HG03460 (cell line): Measurements from ENCODE around the gene WIZ.
"Not testable (repeated sequence)": the region's sequence is repeated elsewhere in the genome, so short reads cannot be mapped to it uniquely, and the experiment has no call there.

Experiments used
- ATAC-seq: cut with Tn5 transposase; IDR thresholded peaks from one replicate; pipeline ENCODE4 v1.9.1; 2021; ENCODE audit not compliant: unreplicated experiment

Gene WIZ

DNA sequence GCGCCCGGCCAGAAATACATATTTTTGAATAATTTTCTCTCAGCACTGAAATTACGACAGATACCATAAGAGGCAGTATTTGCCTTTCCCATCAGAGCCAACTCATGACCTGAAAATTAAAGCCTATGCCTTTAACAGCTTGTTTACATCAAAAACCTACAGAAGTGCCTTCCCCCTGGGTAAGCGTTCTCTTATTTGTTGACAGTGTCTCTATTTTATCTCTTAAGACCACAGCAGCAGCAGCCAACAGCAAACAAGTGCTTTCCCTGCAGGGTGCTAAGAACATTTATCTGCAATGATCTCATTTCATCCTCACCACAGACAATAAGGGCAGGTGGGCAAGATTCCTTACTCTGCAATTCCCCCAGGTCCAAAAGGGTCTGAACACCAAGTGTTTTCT lies 36.9 kb downstream of the WIZ start:
- ATAC-seq = no peak

DNA sequence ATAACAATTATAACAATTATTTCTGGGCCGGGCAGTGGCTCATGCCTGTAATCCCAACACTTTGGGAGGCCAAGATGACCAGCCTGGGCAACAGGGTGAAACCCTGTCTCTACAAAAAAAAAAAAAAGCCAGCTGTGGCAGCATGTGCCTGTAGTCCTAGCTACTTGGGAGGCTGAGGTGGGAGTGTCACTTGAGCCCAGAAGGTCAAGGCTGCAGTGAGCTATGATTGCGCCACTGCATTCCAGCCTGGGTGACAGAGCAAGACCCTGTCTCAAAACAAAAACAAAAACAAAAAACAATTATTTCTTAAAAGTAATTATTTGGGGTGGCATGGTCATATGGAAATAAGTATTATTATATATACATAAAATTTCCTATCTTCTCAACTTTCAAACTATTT lies 38.4 kb downstream of the WIZ start:
- not testable (repeated sequence) for ATAC-seq

DNA sequence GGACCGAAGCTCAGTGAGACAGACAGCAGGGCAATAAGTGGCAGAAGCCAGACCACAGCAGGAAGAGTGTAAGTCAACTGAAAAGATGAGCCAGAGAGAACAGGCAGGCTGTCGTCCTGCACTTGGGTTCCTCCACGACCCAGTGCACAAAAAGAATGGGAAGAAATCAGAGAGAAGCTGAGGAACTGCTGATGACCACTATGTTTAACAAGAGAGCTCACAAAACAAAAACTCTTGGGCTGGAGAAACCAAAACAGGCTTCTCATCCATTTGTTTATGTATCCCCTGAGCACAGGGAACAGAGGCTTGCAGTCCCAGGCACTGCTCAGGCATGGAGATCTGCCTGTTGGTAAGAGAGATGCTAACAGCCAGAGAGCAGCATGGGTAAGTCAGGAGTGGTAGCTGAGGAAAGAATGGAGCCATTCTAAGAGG lies 45.0 kb downstream of the WIZ start:
- ATAC-seq = no peak

GRCh38 chr19:15404097-15404779 lies 45.5 kb downstream of the WIZ start:
- ATAC-seq = no peak

GRCh38 chr19:15403151-15403531 lies 46.6 kb downstream of the WIZ start:
- ATAC-seq = no peak

- no peak for ATAC-seq
These were observed 47.2 kb downstream of the WIZ start for GRCh38 chr19:15402411-15403150.

DNA sequence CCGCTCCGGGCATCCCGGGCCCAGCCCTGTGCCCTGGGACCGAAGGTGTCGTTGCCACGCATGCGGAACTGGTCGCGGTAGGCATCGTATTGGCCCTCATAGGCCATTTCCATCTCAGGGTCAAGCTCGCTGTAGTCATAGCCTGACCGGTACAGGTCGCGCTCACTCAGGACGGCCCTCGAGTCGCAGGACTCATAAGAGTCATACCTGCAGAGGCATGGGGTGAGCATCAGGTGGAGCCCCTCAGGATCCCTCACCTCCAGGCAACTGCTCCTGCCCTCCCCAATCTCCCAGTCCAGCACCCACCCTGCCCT lies 48.4 kb downstream of the WIZ start:
- no peak for ATAC-seq

DNA sequence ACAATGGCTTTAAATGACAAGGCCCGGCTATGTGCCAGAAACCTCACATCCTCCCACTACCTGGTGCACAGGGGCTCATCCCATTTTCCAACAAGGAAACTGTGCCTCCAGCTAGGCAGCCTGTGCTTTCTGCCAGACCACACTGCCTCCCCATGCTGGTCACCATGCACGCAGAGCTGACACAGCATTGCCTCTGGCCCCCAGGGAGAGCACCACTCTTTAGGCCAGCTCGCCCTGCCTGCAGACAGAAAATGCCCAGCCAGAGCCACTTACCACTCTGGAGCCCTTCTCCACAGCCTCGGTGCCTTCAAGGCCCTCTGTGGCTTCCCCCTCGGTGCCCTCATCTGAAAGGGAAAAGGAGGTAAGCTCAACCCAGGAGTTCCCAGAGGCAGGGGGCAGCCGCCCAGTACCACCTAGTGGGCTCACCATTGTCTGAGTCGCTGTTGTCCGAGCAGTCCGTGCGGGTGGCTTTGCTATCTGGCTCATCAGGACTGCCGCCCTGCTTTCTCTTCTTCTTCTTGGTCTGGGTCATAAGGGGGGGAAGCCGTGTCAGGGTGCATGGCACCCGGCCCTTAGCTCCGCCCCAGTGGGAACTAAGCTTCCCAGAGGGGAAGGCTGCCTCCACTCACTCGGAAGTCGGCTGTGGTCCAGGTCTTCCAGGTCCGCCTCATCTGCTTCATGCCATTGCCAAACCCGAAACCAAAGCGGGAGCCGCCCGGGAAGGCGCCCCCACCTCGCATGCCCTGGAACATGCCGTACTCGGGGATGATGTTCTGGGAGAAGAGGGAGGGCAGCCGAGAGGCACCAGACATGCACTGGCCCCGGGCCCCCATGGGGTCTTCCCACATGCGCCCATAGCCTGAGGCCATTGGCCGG lies 49.0 kb downstream of the WIZ start:
- ATAC-seq = no peak

DNA sequence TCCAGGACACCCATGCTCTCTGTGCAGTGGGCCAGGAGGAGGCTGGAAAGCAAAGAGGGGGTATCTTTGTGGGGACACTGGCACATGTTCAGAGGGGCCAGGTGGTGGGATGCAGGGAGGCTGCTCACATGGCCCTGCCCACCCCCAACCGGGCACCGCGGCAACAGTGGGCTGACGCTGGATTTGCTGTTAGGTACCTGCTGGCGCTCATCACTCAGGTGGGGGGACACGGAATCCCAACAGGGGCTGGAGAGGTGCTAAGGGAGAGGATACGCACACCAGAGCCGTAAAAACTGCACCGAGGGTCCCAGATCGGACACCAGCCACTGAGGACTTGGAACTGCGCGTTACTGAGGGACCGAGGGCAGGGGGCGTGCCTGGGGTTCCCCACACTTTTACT lies 50.1 kb downstream of the WIZ start:
- no peak for ATAC-seq

- no peak for ATAC-seq
These were observed 50.6 kb downstream of the WIZ start for GRCh38 chr19:15399234-15399515.

GRCh38 chr19:15398501-15399233 lies 51.1 kb downstream of the WIZ start:
- ATAC-seq = no peak

GRCh38 chr19:15397782-15398181 lies 52.0 kb downstream of the WIZ start:
- ATAC-seq = no peak

GRCh38 chr19:15397236-15397635 lies 52.5 kb downstream of the WIZ start:
- no peak for ATAC-seq

GRCh38 chr19:15396436-15396835 lies 53.3 kb downstream of the WIZ start:
- no peak for ATAC-seq

- ATAC-seq = not testable (repeated sequence)
These were observed 54.5 kb downstream of the WIZ start for GRCh38 chr19:15395251-15395650.

DNA sequence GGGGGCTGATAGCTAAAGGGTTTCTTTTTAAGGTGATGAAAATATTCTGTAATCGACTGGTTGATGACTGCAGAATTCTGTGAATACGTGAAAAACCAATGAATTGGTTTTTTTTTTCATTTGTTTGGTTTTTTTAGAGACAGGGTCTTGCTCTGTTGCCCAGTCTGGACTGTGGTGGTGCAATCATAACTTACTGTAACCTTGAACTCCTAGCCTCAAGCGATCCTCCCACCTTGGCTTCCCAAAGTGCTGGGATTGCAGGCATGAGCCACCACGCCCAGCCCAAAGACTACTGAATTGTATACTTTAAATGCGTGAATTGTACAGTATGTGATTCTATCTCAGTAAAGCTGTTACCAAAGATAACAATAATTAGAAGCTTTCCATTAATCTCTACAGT lies 55.3 kb downstream of the WIZ start:
- no peak for ATAC-seq

DNA sequence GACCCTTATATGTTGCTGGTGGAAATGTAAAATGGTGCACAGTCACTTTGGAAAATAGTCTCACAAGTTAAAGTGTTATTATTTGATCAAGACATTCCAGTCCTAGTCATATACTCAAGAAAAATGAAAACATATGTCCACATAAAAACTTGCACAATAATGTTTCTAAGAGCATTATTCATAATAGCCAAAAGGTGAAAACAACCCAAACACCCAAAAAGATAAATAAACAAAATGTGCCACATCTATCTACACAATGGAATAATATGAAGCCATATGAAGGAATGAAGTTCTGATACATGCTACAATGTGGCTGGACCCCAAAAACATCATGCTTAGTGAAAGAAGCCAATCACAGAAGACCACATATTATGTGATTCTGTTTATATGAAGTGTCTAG lies 55.8 kb downstream of the WIZ start:
- no peak for ATAC-seq

- ATAC-seq = no peak
These were observed 58.9 kb downstream of the WIZ start for GRCh38 chr19:15390814-15391213.

DNA sequence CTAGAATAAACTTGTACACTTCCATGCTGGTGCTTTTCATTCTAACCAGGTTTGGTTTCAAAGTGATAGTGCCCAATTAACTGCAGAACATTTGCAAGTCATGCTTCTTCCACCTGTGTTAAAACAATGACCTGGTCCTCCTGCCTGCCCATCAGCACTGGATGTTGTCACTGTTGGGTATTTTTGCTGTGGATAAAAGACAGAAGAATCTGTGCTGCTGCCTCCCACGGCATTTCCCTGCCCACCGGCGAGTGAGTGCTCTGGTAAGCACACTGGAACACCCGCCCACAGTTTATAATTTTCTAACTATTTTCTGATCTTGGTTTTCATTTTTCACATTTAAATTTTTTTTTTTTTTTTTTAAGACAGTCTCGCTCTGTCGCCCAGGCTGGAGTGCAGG lies 67.9 kb downstream of the WIZ start:
- no peak for ATAC-seq

GRCh38 chr19:15381429-15381828 lies 68.3 kb downstream of the WIZ start:
- no peak for ATAC-seq

DNA sequence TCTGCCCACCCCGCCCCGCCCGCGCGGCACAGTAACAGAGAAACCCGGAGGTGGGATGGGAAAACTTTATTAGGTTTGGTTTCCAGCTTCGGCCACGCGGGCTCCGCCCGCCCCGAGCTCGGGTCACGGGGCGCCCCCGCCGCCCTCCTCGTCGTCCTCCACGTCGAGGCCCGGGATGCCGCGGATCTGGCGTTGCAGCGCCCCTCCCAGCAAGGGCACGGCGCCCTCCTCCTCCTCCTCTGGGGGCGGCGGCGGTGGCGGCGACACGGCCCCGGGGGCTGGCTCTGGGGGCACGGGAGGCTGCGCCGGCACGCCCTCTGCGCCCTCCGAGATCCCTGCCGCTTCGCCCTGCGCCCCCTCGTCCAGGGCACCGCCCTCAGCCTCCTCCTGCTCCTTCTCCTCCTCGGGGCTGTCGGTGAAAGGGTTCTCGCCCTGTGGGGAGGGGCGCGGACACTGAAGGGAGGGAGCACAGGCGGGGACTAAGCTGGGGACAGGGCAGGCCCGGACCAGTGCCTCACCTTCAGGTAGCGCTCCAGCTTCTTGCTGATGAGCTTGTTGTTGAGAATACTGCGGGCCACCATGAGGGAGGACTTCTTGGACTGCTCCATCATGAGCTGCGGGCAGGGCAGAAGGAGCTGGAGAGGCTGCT lies 69.6 kb downstream of the WIZ start:
- peak; percentile 21 for ATAC-seq
